GM12865 (cell line): ENCODE results near the gene NPTX2.

ENCODE experiments used
- DNase-seq: peaks from one replicate; pipeline ENCODE4 v3.0.0; 2010; ENCODE audit warnings: low read depth
- H3K4me3 ChIP-seq: 2 replicates; pipeline ENCODE4 v1.5.1; 2011; ENCODE audit warnings: mild to moderate bottlenecking, low read depth, low read length, control low read depth
- CTCF ChIP-seq: IDR thresholded peaks from 2 replicates; pipeline ENCODE4 v1.5.1; 2011; ENCODE audit warnings: low read length, control low read depth, low read depth, inconsistent platforms; ENCODE audit not compliant: insufficient read depth; ENCODE audit errors: missing control alignments

The NPTX2 gene

GRCh38 chr7:98678215-98678614 lies 61.1 kb downstream of the NPTX2 start:
- H3K4me3 ChIP-seq: no peak overlapping the region
- TF ChIP-seq CTCF: no peak
- DNase-seq: no peak
